Panc1 (cell line): Measurements from ENCODE around the gene TSPAN4. TPM values are rescaled to one million over a fixed set of nuclear protein-coding genes. Genes with fewer than 3 reads are reported as not detected.

Experiments used
- ATAC-seq: fragments of 200-7000 bp; cut with Tn5 transposase; 2 replicates; pipeline ENCODE4 v1.9.1; 2020; ENCODE audit warnings: mild to moderate bottlenecking, moderate library complexity
- BruUV-seq: library from RNA; stranded (reverse); fragments of 400-500 nt; replicated peaks from 2 replicates; lab custom pipeline; 2021; lab: Mats Ljungman, UMichigan
- CTCF ChIA-PET: fragments of 300-600 bp; sonication (Branson Sonifier 250); formaldehyde crosslinking; loops from one replicate; lab custom pipeline; 2022; ENCODE audit warnings: antibody characterized with exemption; lab: Charles Lee
- POLR2A ChIA-PET: fragments of 300-600 bp; sonication (Branson Sonifier 250); formaldehyde crosslinking; loops from one replicate; lab custom pipeline; 2022; ENCODE audit warnings: antibody characterized with exemption; lab: Charles Lee
- DNase-seq: peaks from one replicate; pipeline ENCODE4 v3.0.0-alpha.2; 2010; ENCODE audit warnings: low read depth, low spot score
- H3K27ac ChIP-seq: 2 replicates; pipeline ENCODE4 v1.5.1; 2011; ENCODE audit warnings: mild to moderate bottlenecking, low read length, inconsistent platforms
- H3K27me3 ChIP-seq: fragments of 200-500 bp; sonication (Bioruptor generic); 2 replicates; pipeline ENCODE4 v1.6.0; 2014; ENCODE audit warnings: low read length, inconsistent platforms; ENCODE audit not compliant: control insufficient read depth, insufficient read depth
- H3K36me3 ChIP-seq: fragments of 200-500 bp; sonication (Bioruptor generic); 2 replicates; pipeline ENCODE4 v1.5.1; 2014; ENCODE audit warnings: inconsistent platforms, mild to moderate bottlenecking, low read length, moderate library complexity; ENCODE audit not compliant: control insufficient read depth, insufficient read depth
- H3K4me1 ChIP-seq: 2 replicates; pipeline ENCODE4 v1.5.1; 2011; ENCODE audit warnings: inconsistent platforms, mild to moderate bottlenecking, low read length, moderate library complexity; ENCODE audit not compliant: control insufficient read depth, insufficient read depth
- H3K4me3 ChIP-seq, 2 experiments: 2 replicates each; pipeline ENCODE4 v1.5.1; 2011 to 2012; ENCODE audit warnings: low read depth in 2 of 2, low read length in 2 of 2, mild to moderate bottlenecking in 2 of 2, inconsistent platforms in 1 of 2, moderate library complexity in 1 of 2
- H3K9me3 ChIP-seq: fragments of 200-500 bp; sonication (Bioruptor generic); 2 replicates; pipeline ENCODE4 v1.5.1; 2014; ENCODE audit warnings: low read depth, mild to moderate bottlenecking, inconsistent platforms, low read length, moderate library complexity; ENCODE audit not compliant: control insufficient read depth, insufficient read depth
- POLR2AphosphoS5 ChIP-seq: IDR thresholded peaks from 2 replicates; pipeline ENCODE4 v1.6.1; 2012; ENCODE audit warnings: mild to moderate bottlenecking, low read depth, low read length, moderate library complexity
- SIN3A ChIP-seq: IDR thresholded peaks from 2 replicates; pipeline ENCODE4 v1.6.1; 2012; ENCODE audit warnings: low read depth, mild to moderate bottlenecking, low read length, moderate library complexity, borderline replicate concordance; ENCODE audit not compliant: insufficient read depth
- TCF7L2 ChIP-seq: IDR thresholded peaks from 2 replicates; pipeline ENCODE4 v1.6.1; 2011; ENCODE audit warnings: mild to moderate bottlenecking, low read depth, low read length, inconsistent platforms
- in situ Hi-C: cut with HindIII; loops from 2 replicates; pipeline ENCODE4 v1.10.0; 2016; ENCODE audit warnings: low sequenced_read_pairs, low pct_unique_long_range_greater_than_20kb
- intact Hi-C: fragments of 100-400 bp; cut with micrococcal nuclease; formaldehyde crosslinking; loops from one replicate; pipeline ENCODE4 v1.10.0; 2022; ENCODE audit not compliant: unreplicated experiment
- total RNA-seq: library from RNA; stranded (reverse); gene quantifications from one replicate; pipeline ENCODE4 v1.2.1, GENCODE V29; 2021; ENCODE audit not compliant: unreplicated experiment
- TF ChIP-seq, protein P1 (sequence below), 2 experiments: IDR thresholded peaks; 2 replicates each; pipeline ENCODE4 v1.6.1; 2011 to 2012; ENCODE audit warnings: low read depth in 2 of 2, control low read depth in 1 of 2, low read length in 1 of 2, mild to moderate bottlenecking in 1 of 2, moderate library complexity in 1 of 2; ENCODE audit not compliant: insufficient read depth in 1 of 2
- TF ChIP-seq, protein P2 (sequence below): fragments of 450-650 bp; IDR thresholded peaks from 2 replicates; pipeline ENCODE4 v1.5.1; 2017; ENCODE audit warnings: mild to moderate bottlenecking

The TSPAN4 gene
- total RNA-seq, 1 experiment from 2014 or later, result 187 TPM

DNA sequence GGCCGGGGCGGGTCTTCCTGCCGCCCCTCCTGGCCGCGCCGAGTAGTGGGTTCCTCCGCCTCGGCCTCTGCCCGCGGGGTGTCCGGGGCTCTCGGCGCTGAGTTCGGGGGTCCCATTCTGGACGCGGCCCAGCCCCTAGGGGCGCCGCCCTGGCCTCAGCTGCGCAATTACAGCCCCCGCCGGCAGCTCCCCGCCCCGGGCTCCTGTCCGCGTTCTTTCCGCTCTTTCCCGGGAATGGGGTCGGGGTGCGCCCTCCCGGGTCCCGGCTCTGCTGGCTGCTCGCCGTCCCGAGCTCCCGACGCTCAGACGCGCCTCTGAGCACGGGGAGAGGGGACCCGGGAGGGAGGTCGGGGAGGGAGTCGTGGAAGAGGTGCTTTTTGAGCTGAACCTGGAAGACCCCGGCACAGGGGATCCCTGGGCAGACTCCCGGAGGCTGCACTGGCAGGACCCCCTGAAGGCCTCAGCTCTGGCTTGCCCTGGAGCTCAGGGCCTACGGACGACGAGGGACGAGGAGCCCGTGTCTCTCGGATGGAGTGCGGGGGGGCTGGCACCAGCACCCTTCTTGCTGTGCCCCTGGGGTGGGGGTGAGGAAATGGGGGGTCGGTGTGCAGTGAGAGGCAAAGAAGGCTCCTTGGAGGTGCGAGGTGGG is 558 bp downstream of the TSPAN4 start:
- POLR2A ChIA-PET, result interaction anchor here (0.6 to 0.7 kb wide), 3 partner anchors 208 to 277 kb away, joined by 3 to 5 read pairs (median 3); no protein-coding TSS in a partner anchor
- in situ Hi-C loops, result no loop called here
- no TSS peak for BruUV-seq
- Histone ChIP-seq H3K4me3 (peak overlapping the region; percentile 85 to 96), H3K27ac (peak overlapping the region; percentile 97), H3K27me3 (no peaks in the 10 kb centered on the region), H3K9me3 (no peaks in the 10 kb centered on the region), H3K4me1 (peaks cover 71% of the 10 kb centered on the region), H3K36me3 (no peaks in the 10 kb centered on the region; the same call in 1 of the 2 replicates)
- CTCF ChIA-PET, result interaction anchor here (0.8 kb wide), 1 partner anchor 208 kb away, joined by 4 read pairs; no protein-coding TSS in a partner anchor
- intact Hi-C loops, result no loop called here
- ATAC-seq (no peak), DNase-seq (no peak)
- TF ChIP-seq TCF7L2 (no peak), SIN3A (no peak), POLR2AphosphoS5 (0 out of 2 replicates have a peak, but pooled peaks have one; percentile 2)
- TF ChIP-seq, protein P1, sequence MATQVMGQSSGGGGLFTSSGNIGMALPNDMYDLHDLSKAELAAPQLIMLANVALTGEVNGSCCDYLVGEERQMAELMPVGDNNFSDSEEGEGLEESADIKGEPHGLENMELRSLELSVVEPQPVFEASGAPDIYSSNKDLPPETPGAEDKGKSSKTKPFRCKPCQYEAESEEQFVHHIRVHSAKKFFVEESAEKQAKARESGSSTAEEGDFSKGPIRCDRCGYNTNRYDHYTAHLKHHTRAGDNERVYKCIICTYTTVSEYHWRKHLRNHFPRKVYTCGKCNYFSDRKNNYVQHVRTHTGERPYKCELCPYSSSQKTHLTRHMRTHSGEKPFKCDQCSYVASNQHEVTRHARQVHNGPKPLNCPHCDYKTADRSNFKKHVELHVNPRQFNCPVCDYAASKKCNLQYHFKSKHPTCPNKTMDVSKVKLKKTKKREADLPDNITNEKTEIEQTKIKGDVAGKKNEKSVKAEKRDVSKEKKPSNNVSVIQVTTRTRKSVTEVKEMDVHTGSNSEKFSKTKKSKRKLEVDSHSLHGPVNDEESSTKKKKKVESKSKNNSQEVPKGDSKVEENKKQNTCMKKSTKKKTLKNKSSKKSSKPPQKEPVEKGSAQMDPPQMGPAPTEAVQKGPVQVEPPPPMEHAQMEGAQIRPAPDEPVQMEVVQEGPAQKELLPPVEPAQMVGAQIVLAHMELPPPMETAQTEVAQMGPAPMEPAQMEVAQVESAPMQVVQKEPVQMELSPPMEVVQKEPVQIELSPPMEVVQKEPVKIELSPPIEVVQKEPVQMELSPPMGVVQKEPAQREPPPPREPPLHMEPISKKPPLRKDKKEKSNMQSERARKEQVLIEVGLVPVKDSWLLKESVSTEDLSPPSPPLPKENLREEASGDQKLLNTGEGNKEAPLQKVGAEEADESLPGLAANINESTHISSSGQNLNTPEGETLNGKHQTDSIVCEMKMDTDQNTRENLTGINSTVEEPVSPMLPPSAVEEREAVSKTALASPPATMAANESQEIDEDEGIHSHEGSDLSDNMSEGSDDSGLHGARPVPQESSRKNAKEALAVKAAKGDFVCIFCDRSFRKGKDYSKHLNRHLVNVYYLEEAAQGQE (IDR thresholded peaks at IDR 0.05; ENCODE audit: insufficient read depth in 1 of 2, low read depth in 2 of 2, low read length in 1 of 2), result no peak
- TF ChIP-seq, protein P2, sequence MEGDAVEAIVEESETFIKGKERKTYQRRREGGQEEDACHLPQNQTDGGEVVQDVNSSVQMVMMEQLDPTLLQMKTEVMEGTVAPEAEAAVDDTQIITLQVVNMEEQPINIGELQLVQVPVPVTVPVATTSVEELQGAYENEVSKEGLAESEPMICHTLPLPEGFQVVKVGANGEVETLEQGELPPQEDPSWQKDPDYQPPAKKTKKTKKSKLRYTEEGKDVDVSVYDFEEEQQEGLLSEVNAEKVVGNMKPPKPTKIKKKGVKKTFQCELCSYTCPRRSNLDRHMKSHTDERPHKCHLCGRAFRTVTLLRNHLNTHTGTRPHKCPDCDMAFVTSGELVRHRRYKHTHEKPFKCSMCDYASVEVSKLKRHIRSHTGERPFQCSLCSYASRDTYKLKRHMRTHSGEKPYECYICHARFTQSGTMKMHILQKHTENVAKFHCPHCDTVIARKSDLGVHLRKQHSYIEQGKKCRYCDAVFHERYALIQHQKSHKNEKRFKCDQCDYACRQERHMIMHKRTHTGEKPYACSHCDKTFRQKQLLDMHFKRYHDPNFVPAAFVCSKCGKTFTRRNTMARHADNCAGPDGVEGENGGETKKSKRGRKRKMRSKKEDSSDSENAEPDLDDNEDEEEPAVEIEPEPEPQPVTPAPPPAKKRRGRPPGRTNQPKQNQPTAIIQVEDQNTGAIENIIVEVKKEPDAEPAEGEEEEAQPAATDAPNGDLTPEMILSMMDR, result peak; percentile 49

DNA sequence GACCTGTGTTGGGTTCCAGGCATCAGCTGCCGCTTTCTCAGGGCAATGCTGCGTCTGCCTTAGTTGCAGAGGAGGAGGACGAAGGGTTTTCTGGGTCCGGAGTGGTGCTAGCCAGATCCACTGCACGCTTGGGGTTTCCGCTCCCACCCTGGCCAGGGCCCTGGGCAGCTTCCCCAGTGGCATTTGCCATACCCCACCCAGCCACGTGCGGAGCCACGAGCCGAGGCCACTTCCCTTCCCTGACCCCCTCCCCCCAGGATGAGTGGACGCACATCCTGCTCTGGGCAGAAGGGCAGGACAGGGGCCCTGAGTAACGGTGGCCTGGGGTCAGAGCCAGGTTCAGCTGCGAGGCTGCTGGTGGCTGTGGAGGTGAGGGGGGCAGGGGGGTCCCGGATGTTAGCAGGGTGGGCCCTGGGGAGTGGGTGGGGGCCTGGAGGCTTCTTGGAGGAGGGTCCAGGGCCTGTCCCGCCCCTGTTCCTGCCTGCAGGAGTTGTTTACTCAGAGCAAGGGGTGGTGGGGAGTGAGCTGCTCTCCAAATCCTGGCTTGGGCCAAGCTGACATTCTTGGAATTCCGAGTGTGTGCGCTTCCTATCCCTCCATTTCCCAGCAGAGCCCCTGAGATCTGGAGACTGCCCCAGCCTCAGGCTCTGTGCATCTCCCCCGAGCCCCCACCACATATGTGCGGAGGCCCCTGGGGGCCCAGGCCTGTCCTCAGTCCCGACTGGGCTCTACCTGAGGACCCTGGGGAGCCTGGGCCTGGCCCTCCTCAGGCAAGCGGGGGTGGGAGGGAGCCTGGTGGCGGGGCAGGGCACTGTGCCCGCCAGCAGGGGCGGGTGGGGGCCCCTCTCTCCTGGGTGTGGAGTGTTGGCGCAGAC is 1.4 kb downstream of the TSPAN4 start:
- Histone ChIP-seq H3K4me3 (peak overlapping the region; percentile 85 to 96), H3K9me3 (no peaks in the 10 kb centered on the region), H3K27ac (peak overlapping the region; percentile 97), H3K4me1 (peaks cover 68% of the 10 kb centered on the region), H3K36me3 (no peaks in the 10 kb centered on the region; the same call in 1 of the 2 replicates), H3K27me3 (no peaks in the 10 kb centered on the region)
- intact Hi-C loops, result no loop called here
- POLR2A ChIA-PET, result interaction anchor here (0.6 to 0.7 kb wide), 2 partner anchors 16 to 206 kb away, joined by 3 read pairs; no protein-coding TSS in a partner anchor
- DNase-seq (no peak), ATAC-seq (peak; percentile 56)
- in situ Hi-C loops, result no loop called here
- TF ChIP-seq SIN3A (no peak), TCF7L2 (no peak), POLR2AphosphoS5 (peak; percentile 79; the same call in 1 of the 2 replicates)
- TF ChIP-seq, protein P2, result peak; percentile 39; the same call in 1 of the 2 replicates
- BruUV-seq, result TSS peak; percentile 41
- CTCF ChIA-PET, result interaction anchor here (0.8 kb wide), 2 partner anchors 50 to 207 kb away, joined by 4 to 13 read pairs; no protein-coding TSS in a partner anchor
